Renal pelvis (tissue), 4 donors: ENCODE data around the gene SPIRE1. TPM values are rescaled to one million over a fixed set of nuclear protein-coding genes. Genes with fewer than 3 reads are reported as not detected.
"Not testable (repeated sequence)": the region's sequence is repeated elsewhere in the genome, so short reads cannot be mapped to it uniquely, and the experiment has no call there.

Experiments
- DNase-seq: peaks from one replicate; pipeline ENCODE4 v3.0.0-alpha.2; 2013
- polyA plus RNA-seq, 3 donors: library from polyadenylated mRNA; unstranded; fragments of 120-200 nt; gene quantifications; one replicate each; pipeline ENCODE4 v1.2.1, GENCODE V29; 2013; ENCODE audit not compliant: insufficient read length in 3 of 3

Gene SPIRE1
- polyA plus RNA-seq, 3 donors: 31.6 to 35.6 (median 35.0) TPM

DNA sequence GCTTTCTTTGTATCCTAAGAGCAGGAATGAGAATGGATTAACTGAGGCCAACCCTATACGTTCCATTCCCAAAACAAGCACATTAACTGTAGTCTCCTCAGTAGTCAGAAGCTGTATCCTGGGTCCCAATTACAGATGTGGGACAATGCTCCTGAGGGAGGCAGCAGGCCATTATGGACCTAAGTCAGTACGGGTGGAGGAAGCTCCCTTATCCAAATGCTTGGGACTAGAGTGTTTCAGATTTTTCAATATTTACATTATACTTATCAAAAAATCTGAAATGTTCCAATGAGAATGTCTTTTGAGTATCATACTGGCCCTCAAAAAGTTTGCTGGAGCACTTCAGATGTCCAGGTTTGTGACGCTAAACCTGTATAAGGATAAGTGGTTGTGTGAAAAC lies 160.1 kb downstream of the SPIRE1 start:
- DNase-seq: no peak

GRCh38 chr18:12497296-12497695 lies 160.6 kb downstream of the SPIRE1 start:
- no peak for DNase-seq

- no peak for DNase-seq
Measured at GRCh38 chr18:12492907-12493306, 165.0 kb downstream of the SPIRE1 start.

DNA sequence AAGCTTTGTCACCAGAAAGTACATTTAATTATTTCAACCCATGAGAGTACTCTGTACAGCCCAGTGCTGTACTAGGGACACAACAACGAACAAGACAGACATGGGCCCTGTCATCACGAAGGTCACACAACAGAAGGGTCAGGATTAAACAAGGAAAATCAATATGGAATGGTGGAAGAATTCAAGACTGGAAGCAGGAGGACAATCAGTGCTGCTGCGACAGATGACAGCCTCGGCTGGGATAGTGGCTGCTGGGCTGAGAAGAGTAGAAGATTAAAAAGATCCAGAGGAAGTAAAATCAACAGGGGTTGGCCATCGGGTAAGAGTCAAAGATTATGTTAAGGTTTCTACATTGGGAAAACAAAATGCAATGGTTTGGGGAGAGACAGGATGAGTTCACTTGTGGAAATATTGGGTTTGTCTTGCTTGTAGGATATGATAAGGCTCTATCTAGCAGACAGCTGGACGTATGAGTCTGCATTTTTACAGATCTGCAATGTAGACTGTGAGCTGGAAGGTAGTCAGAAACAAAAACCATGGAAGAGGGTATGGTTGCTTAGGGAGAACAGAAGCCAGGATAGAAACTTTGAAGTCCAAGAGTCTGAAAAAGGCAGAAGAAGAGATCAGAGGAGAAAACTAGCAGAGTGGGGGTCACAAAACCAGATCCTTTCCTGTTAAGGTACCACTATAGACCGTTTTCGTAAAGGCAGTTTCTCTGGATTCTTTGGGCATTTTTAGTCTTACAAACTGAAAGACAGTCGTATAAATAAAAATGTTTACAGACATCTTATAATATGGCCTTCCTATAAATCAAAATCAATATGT lies 166.1 kb downstream of the SPIRE1 start:
- DNase-seq: no peak

- no peak for DNase-seq
Measured at GRCh38 chr18:12485479-12486105, 172.3 kb downstream of the SPIRE1 start.

DNA sequence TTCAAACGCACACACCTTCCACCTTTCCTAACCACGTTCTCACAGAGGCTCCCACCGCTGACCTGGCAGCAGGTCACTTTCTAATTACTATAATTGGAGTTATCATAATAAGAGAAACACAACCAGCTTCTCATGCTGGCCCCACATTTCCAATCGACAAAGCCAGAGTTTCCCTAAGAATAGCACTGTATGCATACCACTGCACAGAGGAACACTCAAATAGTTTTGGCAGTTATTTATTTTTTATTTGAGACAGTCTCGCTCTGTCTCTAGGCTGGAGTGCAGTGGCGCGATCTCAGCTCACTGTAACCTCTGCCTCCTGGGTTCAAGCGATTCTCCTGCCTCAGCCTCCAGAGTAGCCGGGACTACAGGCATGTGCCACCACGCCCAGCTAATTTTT lies 176.0 kb downstream of the SPIRE1 start:
- not testable (repeated sequence) for DNase-seq

DNA sequence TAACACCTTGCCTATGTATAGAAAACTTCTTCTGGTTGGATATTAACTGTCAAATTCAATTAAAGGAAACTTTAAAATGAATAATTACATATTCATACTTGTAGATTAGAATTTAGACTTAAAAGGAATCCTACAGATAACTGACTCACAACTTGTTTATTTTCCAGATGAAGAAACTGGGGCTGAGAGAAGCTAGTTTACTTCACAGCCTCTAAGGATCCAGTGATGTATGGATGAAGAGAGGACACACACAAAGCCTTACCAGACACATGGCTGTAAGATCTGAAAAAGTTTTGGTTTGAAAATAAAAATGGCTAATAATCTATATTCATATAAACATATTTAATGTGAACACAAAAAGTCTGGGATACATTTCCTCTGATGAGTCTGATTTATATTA lies 177.9 kb downstream of the SPIRE1 start:
- DNase-seq: no peak

DNA sequence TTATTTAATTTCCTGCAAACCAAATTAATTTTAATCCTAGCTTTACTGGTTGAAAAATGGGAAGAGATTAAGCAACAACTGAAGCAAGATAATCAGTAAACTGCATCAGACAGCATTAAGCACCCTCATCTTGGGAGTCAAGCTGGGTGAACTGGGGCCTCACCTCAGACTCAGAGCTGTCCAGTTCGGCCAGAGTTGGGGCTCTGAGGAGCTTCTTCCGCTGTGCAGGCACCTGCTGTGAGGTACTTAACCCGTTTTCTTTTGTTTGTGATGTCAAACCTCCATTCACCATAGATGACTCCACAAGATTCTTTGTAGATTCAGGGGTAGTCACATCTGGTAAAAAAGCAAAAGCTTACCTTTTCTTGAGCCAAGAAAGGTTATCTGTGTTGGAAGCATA lies 178.4 kb downstream of the SPIRE1 start:
- DNase-seq: no peak

GRCh38 chr18:12478269-12479047 lies 179.4 kb downstream of the SPIRE1 start:
- no peak for DNase-seq

- no peak for DNase-seq
Measured at GRCh38 chr18:12477606-12478005, 180.3 kb downstream of the SPIRE1 start.

DNA sequence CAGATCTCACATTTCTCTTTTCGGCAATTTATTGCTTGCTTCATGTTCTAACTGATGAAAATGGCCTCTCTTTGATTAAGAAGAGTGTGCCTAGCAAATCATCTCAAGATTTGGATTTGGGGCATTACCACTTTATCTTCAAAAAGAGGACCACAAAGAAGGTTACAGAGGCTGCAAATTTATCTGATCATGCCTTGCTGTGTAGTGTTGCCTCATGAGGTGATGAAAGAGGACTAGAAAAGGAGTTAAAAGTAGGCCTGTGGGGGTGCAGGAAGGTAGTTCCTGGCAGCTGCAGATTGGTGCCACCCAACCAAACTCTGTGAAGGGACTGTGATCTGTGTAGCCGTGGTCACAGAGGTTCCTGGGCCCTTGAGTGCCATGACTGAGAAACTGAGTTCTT lies 181.0 kb downstream of the SPIRE1 start:
- no peak for DNase-seq

GRCh38 chr18:12474876-12475275 lies 183.0 kb downstream of the SPIRE1 start:
- no peak for DNase-seq

- DNase-seq: no peak
Measured at GRCh38 chr18:12474146-12474545, 183.8 kb downstream of the SPIRE1 start.

DNA sequence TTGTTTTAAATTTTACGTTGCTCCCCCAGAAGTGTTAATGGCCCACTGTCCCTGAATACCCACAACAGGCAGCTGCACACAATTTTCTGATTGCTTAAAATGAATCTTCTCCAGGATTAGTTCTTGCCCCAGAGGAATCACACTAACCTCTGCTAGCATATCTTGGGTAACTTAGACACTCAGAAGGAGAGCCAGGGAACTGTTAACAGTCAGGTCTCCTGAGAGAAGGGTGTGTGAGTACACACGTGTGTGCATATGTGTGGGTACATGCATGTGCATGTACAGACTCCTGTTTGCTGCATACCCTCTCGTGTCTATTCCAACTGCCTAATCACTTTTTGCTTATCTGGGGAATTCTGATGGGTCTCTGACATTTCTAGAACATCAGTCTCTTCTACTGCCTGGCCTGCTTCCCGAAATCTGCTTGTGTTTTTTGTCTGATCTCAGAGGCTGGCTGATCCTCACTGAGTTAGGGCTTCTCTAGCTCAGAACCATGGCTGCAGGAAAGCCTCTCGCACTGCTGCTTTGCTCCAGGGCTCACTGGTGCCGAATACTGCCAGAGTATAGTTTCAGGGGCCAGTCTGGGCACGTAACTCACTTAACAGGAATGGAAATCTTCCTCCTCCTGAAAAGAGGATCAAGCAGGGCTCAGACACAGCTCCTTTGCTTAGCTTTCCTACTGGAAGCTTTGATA lies 187.4 kb downstream of the SPIRE1 start:
- DNase-seq: no peak

- DNase-seq: no peak
Measured at GRCh38 chr18:12468445-12468844, 189.5 kb downstream of the SPIRE1 start.

DNA sequence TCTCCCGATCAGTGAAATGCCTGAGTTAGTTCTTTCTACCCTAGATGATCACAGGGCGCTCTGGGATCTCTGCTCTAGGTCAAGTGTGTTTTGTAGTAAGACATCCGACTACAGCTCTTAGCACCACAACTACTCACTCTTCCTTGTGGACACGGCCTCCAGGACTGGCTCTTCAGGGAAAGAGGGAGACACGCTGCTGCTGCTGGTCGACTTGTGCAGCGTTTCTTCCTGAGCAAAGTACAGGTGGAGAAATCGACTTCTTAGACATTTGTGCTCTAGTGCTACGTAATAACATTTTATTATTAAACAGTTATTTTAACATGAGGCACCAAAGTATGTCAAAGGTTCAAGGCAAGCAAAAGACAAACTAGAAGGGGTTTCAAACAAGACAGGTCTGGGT lies 193.2 kb downstream of the SPIRE1 start:
- no peak for DNase-seq

DNA sequence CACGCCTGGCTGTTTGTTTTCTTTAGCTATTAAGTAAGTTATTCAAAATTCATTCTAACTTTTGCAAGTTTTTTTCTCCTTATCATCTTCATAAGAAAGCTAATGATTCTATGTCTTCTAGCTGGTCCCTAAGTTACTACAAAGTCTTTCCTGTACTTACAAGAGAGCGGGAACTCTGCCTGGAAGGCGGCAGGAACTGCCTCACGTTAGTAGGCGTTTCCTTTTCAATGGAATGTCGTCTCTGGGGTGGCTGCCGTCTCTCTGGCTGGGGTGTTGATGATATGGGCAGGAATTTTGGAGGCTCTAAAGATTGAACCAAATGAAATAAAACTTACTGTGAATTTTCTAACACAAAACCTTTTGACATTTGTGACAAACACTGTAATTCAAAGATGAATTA lies 194.7 kb downstream of the SPIRE1 start:
- no peak for DNase-seq

DNA sequence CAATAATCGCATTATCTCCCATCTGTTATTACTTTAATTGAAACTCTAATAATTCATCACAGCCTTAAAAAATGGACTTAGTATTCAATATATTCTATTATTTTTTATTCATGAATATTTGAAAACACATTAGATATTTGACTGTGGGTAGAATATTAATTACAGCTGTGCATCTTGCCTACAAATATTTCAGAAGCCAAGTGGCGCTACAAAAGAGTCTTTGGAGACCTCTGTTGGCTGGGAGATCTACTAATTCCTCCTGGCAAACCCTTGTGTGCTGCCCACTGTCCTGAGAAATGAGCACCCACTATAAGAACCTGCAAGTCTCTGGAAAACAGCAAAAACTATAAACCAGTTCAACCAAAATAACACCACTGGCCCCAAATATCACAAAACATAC lies 195.7 kb downstream of the SPIRE1 start:
- no peak for DNase-seq

GRCh38 chr18:12461326-12461725 lies 196.6 kb downstream of the SPIRE1 start:
- DNase-seq: no peak

- no peak for DNase-seq
Measured at GRCh38 chr18:12460874-12461273, 197.0 kb downstream of the SPIRE1 start.

DNA sequence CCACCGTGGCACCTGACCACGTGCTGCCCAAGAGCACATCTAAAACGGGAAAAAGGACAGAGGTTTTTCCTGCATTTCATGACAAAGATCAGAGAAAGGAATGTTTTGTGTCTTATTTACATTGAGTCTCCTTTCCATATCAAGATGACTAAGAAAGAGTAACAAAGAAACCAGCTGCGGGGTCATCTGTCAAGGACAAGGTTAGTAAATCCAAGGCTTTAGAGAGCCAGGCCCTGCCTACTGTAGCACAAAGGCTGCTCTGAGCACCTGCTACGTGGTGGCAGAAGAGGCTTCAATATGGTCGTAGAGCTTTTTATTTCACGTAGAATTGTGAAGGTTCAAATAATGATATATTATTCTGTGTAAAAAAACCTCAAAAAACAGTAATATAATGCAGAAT lies 199.1 kb downstream of the SPIRE1 start:
- no peak for DNase-seq

GRCh38 chr18:12456441-12456840 lies 201.5 kb downstream of the SPIRE1 start:
- no peak for DNase-seq
